HEK293 (cell line): ENCODE measurements around the gene SAMM50.

Experiments
- REST ChIP-seq: fragments of 450-650 bp; formaldehyde crosslinking; IDR thresholded peaks from 2 replicates; pipeline ENCODE4 v1.5.1; 2016; ENCODE audit warnings: missing biosample characterization, missing genetic modification characterization
- ZBTB21 ChIP-seq: fragments of 450-650 bp; formaldehyde crosslinking; IDR thresholded peaks from 2 replicates; pipeline ENCODE4 v1.5.1; 2017; ENCODE audit warnings: missing biosample characterization, missing genetic modification characterization
- ZNF10 ChIP-seq: fragments of 450-650 bp; formaldehyde crosslinking; IDR thresholded peaks from 2 replicates; pipeline ENCODE4 v1.5.1; 2017; ENCODE audit warnings: missing biosample characterization, missing genetic modification characterization
- ZNF175 ChIP-seq: fragments of 450-650 bp; formaldehyde crosslinking; IDR thresholded peaks from 2 replicates; pipeline ENCODE4 v1.5.1; 2016; ENCODE audit warnings: missing biosample characterization, missing genetic modification characterization

GRCh38 chr22:43951391-43951790 is 3.9 kb upstream of the SAMM50 start:
- TF ChIP-seq ZNF10: no peak
- no peak for TF ChIP-seq REST (tag by site-specific recombination)
- TF ChIP-seq ZNF175 (tag by site-specific recombination): no peak
- TF ChIP-seq ZBTB21 (tag by site-specific recombination): no peak
